B cell (primary cell): ENCODE data around the gene POLN. TPM values are rescaled to one million over a fixed set of nuclear protein-coding genes. Genes with fewer than 3 reads are reported as not detected.

Source experiments
- ATAC-seq: fragments of 200-7000 bp; cut with Tn5 transposase; one replicate; pipeline ENCODE4 v1.10.0; 2021; ENCODE audit warnings: low read depth, mild to moderate bottlenecking, moderate number of reproducible peaks, moderate library complexity
- CTCF ChIA-PET: fragments of 350-600 bp; sonication (Branson Sonifier 250); formaldehyde crosslinking; loops from one replicate; lab custom pipeline; 2021; ENCODE audit warnings: antibody characterized with exemption, inconsistent platforms; lab: Charles Lee
- POLR2A ChIA-PET: fragments of 350-600 bp; sonication (Branson Sonifier 250); formaldehyde crosslinking; loops from one replicate; lab custom pipeline; 2021; ENCODE audit warnings: antibody characterized with exemption; lab: Charles Lee
- DNase-seq: peaks from one replicate; pipeline ENCODE4 v3.0.0; 2013
- H2AFZ ChIP-seq: 2 replicates; pipeline ENCODE4 v1.6.1; 2012; ENCODE audit warnings: mild to moderate bottlenecking, low read depth, low read length; ENCODE audit not compliant: insufficient read depth, poor library complexity, severe bottlenecking
- H3K27ac ChIP-seq, 2 donors: 1 replicate in 1 of 2; 2 replicates in 1 of 2; pipeline ENCODE4 v1.5.1; 2012 to 2013; ENCODE audit warnings: low read length in 2 of 2, mild to moderate bottlenecking in 2 of 2, moderate library complexity in 1 of 2
- H3K27me3 ChIP-seq, 4 experiments: fragments of 200-600 bp in 1 of 4; sonication (generic) in 1 of 4; replicated peaks in 1 of 4; 1 replicate in 2 of 4; 2 replicates in 2 of 4; pipeline versions ENCODE4 v1.6.1 to v1.7.0; 2013 to 2016; ENCODE audit warnings: low read length in 3 of 4, mild to moderate bottlenecking in 2 of 4, mixed read lengths in 1 of 4, moderate library complexity in 1 of 4; ENCODE audit not compliant: insufficient read depth in 4 of 4, control insufficient read depth in 3 of 4; ENCODE audit errors: control extremely low read depth in 1 of 4
- H3K36me3 ChIP-seq, 2 experiments: replicated peaks in 1 of 2; 1 replicate in 1 of 2; 2 replicates in 1 of 2; pipeline versions ENCODE4 v1.6.1 to v1.7.1; 2013; ENCODE audit warnings: low read length in 1 of 2; ENCODE audit not compliant: insufficient read depth in 2 of 2, control insufficient read depth in 1 of 2; ENCODE audit errors: control extremely low read depth in 1 of 2, extremely low read depth in 1 of 2
- H3K4me1 ChIP-seq, 2 donors: fragments of 200-600 bp in 1 of 2; sonication (generic) in 1 of 2; 1 replicate in 1 of 2; 2 replicates in 1 of 2; pipeline versions ENCODE4 v1.5.1 to v1.6.1; 2013 to 2017; ENCODE audit warnings: low read length in 2 of 2; ENCODE audit not compliant: control insufficient read depth in 2 of 2, insufficient read depth in 2 of 2
- H3K4me2 ChIP-seq: replicated peaks from 2 replicates; pipeline ENCODE3; 2012; ENCODE audit warnings: mild to moderate bottlenecking, low read depth, low read length; ENCODE audit not compliant: poor library complexity, severe bottlenecking
- H3K4me3 ChIP-seq, 5 experiments: fragments of 200-600 bp in 1 of 5; sonication (generic) in 1 of 5; 1 replicate in 3 of 5; 2 replicates in 2 of 5; pipeline versions ENCODE4 v1.5.1 to v1.7.0; 2011 to 2016; ENCODE audit warnings: low read length in 4 of 5, mild to moderate bottlenecking in 4 of 5, low read depth in 2 of 5, control low read depth in 1 of 5, moderate library complexity in 1 of 5; ENCODE audit not compliant: insufficient read depth in 1 of 5; ENCODE audit errors: control extremely low read depth in 1 of 5, extremely low read depth in 1 of 5
- H3K79me2 ChIP-seq: fragments of 200-600 bp; sonication (generic); one replicate; pipeline ENCODE4 v1.6.0; 2016; ENCODE audit warnings: low read length; ENCODE audit not compliant: control insufficient read depth, insufficient read depth
- H3K9ac ChIP-seq: fragments of 200-600 bp; sonication (generic); 2 replicates; pipeline ENCODE4 v1.6.1; 2017; ENCODE audit warnings: mild to moderate bottlenecking, low read length, moderate library complexity
- H3K9me3 ChIP-seq, 3 donors: one replicate each; pipeline versions ENCODE4 v1.6.1 to v1.7.1; 2013; ENCODE audit warnings: low read length in 2 of 3; ENCODE audit not compliant: control insufficient read depth in 2 of 3, insufficient read depth in 1 of 3; ENCODE audit errors: control extremely low read depth in 1 of 3
- H4K20me1 ChIP-seq: 2 replicates; pipeline ENCODE4 v1.6.0; 2012; ENCODE audit warnings: mild to moderate bottlenecking, low read length; ENCODE audit not compliant: insufficient read depth, control insufficient read depth, poor library complexity, severe bottlenecking
- H3K27ac Mint-ChIP-seq: one replicate; pipeline ENCODE4 v1.8.0; 2021; ENCODE audit warnings: mixed read lengths
- H3K27me3 Mint-ChIP-seq: one replicate; pipeline ENCODE4 v1.8.0; 2021; ENCODE audit warnings: mixed read lengths
- H3K4me1 Mint-ChIP-seq: one replicate; pipeline ENCODE4 v1.8.0; 2021; ENCODE audit warnings: mixed read lengths
- H3K4me3 Mint-ChIP-seq: one replicate; pipeline ENCODE4 v1.8.0; 2021; ENCODE audit warnings: mixed read lengths
- H3K9me3 Mint-ChIP-seq: one replicate; pipeline ENCODE4 v1.8.0; 2022; ENCODE audit warnings: mixed read lengths; ENCODE audit not compliant: insufficient read depth
- CTCF ChIP-seq: fragments of 200-600 bp; IDR thresholded peaks from one replicate; pipeline ENCODE4 v1.8.0; 2022; ENCODE audit warnings: antibody characterized with exemption, mild to moderate bottlenecking
- EZH2 ChIP-seq: IDR thresholded peaks from 2 replicates; pipeline ENCODE4 v1.6.1; 2012; ENCODE audit warnings: borderline replicate concordance, low read depth, mild to moderate bottlenecking, moderate library complexity, low read length; ENCODE audit not compliant: insufficient read depth, poor library complexity, severe bottlenecking
- WGBS: methylation state at CpG from one replicate; pipeline ENCODE4 v1.1.5; 2013; ENCODE audit warnings: missing lambda C conversion rate; ENCODE audit not compliant: insufficient coverage; 5-methylcytosine and 5-hydroxymethylcytosine counted together
- intact Hi-C: fragments of 100-400 bp; cut with micrococcal nuclease; formaldehyde crosslinking; loops from one replicate; pipeline ENCODE4 v1.10.0; 2022
- polyA plus RNA-seq: library from polyadenylated mRNA; depleted of rRNA; stranded (reverse); fragments of >200 nt; gene quantifications from 2 replicates; pipeline ENCODE4 v1.2.3, GENCODE V29; 2012
- total RNA-seq, 2 donors: library from RNA; stranded (reverse); fragments of 120-200 nt in 1 of 2; gene quantifications; 1 replicate in 1 of 2; 2 replicates in 1 of 2; pipeline versions ENCODE4 v1.2.3 to v1.2.4, GENCODE V29; 2013 to 2022

POLN gene
- total and polyA plus RNA-seq, 2 donors (not counting 1 experiment from before 2014, with no cell fraction given): 0.73 to 1.5 TPM

GRCh38 chr4:2258091-2259035 lies 16.4 kb upstream of the POLN start:
- Histone ChIP-seq H3K27me3 (no peaks in the 10 kb centered on the region), H3K36me3 (peaks cover 0 to 39% of the 10 kb centered on the region in 2 experiments), H3K4me1 (peaks cover 21 to 37% of the 10 kb centered on the region in 2 donors), H3K9ac (no peak overlapping the region), H3K9me3 (no peaks in the 10 kb centered on the region), H2AFZ (no peak overlapping the region), H3K27ac (no peak overlapping the region), H3K4me2 (peak overlapping the region; percentile 99), H3K79me2 (peaks cover 56% of the 10 kb centered on the region), H3K4me3 (no peak overlapping the region), H4K20me1 (peaks cover 76% of the 10 kb centered on the region)
- H3K9me3 Mint-ChIP-seq: no peaks in the 10 kb centered on the region
- H3K4me3 Mint-ChIP-seq: no peak overlapping the region
- peaks cover 23% of the 10 kb centered on the region for H3K4me1 Mint-ChIP-seq
- intact Hi-C loops: no loop called here
- 96% methylated on average over 17 of the region's 18 CpGs for WGBS
- TF ChIP-seq EZH2 (no peak), CTCF (no peak)
- peak overlapping the region; percentile 50 for H3K27ac Mint-ChIP-seq
- no peak for DNase-seq
- CTCF ChIA-PET: interaction anchor here (1.0 to 2.8 kb wide), 3 partner anchors 14 to 96 kb away, joined by 3 to 9 read pairs (median 6); no protein-coding TSS in a partner anchor
- H3K27me3 Mint-ChIP-seq: no peaks in the 10 kb centered on the region
- ATAC-seq: no peak
- POLR2A ChIA-PET: interaction anchor here (0.9 to 1.0 kb wide), 2 partner anchors 33 to 96 kb away, joined by 3 read pairs; no protein-coding TSS in a partner anchor
